Hepatic stellate cell (primary cell): ENCODE measurements around the gene FBXO38.

ENCODE experiments used
- DNase-seq: peaks from one replicate; pipeline ENCODE4 v3.0.0; 2011; ENCODE audit warnings: low spot score

Gene FBXO38

GRCh38 chr5:148383564-148384379 lies at the start of gene FBXO38:
Gene FBXO38 (plus strand): TSS chr5:148383958. CDS start chr5:148394777, 10,819 bp downstream.
- peak; percentile 90 for DNase-seq

GRCh38 chr5:148335259-148335658 lies 48.5 kb upstream of the FBXO38 start, which contains the start of gene SPINK9:
Gene SPINK9 (plus strand): TSS chr5:148335559. CDS start chr5:148335614, 55 bp downstream.
- DNase-seq: no peak

GRCh38 chr5:148336704-148337435 lies 46.9 kb upstream of the FBXO38 start:
- DNase-seq: no peak

- DNase-seq: no peak
Measured at GRCh38 chr5:148342371-148343045, 41.2 kb upstream of the FBXO38 start.

- DNase-seq: no peak
Measured at GRCh38 chr5:148343046-148343407, 40.7 kb upstream of the FBXO38 start.

- DNase-seq: no peak
Measured at GRCh38 chr5:148343603-148344487, 39.9 kb upstream of the FBXO38 start.

- DNase-seq: no peak
Measured at GRCh38 chr5:148347706-148348105, 36.1 kb upstream of the FBXO38 start.

- no peak for DNase-seq
Measured at GRCh38 chr5:148352696-148353095, 31.1 kb upstream of the FBXO38 start.

GRCh38 chr5:148353634-148354033 lies 30.1 kb upstream of the FBXO38 start:
- no peak for DNase-seq

GRCh38 chr5:148364343-148364742 lies 19.4 kb upstream of the FBXO38 start:
- DNase-seq: no peak

GRCh38 chr5:148368299-148368698 lies 15.5 kb upstream of the FBXO38 start:
- no peak for DNase-seq

- DNase-seq: no peak
Measured at GRCh38 chr5:148372166-148372725, 11.5 kb upstream of the FBXO38 start.

GRCh38 chr5:148372893-148373292 lies 10.9 kb upstream of the FBXO38 start:
- no peak for DNase-seq

GRCh38 chr5:148374690-148375360 lies 8.9 kb upstream of the FBXO38 start:
- no peak for DNase-seq

- DNase-seq: no peak
Measured at GRCh38 chr5:148376198-148376597, 7.6 kb upstream of the FBXO38 start.

GRCh38 chr5:148378670-148379069 lies 5.1 kb upstream of the FBXO38 start:
- no peak for DNase-seq

- no peak for DNase-seq
Measured at GRCh38 chr5:148379340-148379739, 4.4 kb upstream of the FBXO38 start.

GRCh38 chr5:148381906-148382305 lies 1.9 kb upstream of the FBXO38 start:
- DNase-seq: no peak

- no peak for DNase-seq
Measured at GRCh38 chr5:148382961-148383360, 797 bp upstream of the FBXO38 start.

- DNase-seq: no peak
Measured at GRCh38 chr5:148384380-148384737, 601 bp downstream of the FBXO38 start.

- DNase-seq: no peak
Measured at GRCh38 chr5:148385094-148385493, 1.3 kb downstream of the FBXO38 start.
